ENCODE measurements around the gene NAT8L.
A peak's percentile ranks its signal among the peaks of the same experiment; 100 is the strongest.
"Not testable (repeated sequence)": the region's sequence is repeated elsewhere in the genome, so short reads cannot be mapped to it uniquely, and the experiment has no call there.

Gene NAT8L

DNA sequence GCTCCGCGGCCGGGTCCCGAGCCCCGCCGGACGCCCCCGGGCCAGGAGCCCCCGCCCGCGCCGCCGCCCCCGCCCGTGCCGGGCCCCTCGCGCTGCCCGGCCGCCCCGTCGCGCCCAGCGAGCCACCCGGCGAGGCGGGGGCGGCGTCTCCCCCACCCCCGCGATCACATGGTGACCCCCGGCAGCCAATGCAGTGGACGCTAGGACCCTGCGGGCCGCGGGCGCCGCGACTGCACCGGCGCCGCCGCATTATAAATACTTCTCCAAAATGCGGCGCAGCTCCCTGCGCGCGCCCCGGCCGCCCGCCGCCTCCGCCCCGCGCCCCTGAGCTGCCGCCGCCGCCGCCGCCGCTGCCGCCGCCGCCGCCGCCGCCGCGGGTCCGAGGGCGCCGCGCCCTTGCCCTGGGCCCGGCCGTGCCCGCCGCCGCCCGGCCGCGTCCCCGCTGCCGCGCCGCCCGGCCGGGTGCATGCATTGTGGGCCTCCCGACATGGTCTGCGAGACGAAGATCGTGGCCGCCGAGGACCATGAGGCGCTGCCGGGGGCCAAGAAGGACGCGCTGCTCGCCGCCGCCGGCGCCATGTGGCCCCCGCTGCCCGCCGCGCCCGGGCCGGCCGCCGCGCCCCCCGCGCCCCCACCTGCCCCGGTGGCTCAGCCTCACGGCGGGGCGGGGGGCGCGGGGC lies at the start of gene NAT8L:
TSS of gene NAT8L (plus strand) at position 282 of the 680 bp plus-strand sequence. CDS start at position 467, 185 bp downstream.
- H3K27me3 ChIP-seq (ENCODE audit: insufficient read depth, low read length), result no peaks in the 10 kb centered on the region

GRCh38 chr4:2009651-2010233 lies 49.4 kb upstream of the NAT8L start:
- H3K9me3 ChIP-seq (ENCODE audit: low read length), result no peaks in the 10 kb centered on the region
- peaks cover 20% of the 10 kb centered on the region for H3K36me3 ChIP-seq (ENCODE audit: insufficient read depth, low read length)
- H3K27me3 ChIP-seq (ENCODE audit: insufficient read depth, low read length), result no peaks in the 10 kb centered on the region
- H3K4me3 ChIP-seq (ENCODE audit: low read length), result peak overlapping the region; percentile 88
- peaks cover 8% of the 10 kb centered on the region for H3K4me1 ChIP-seq (ENCODE audit: insufficient read depth, low read length)
- peak overlapping the region; percentile 86 for H2AFZ ChIP-seq (ENCODE audit: low read depth, low read length)

More for the DNA sequence above, at the start of gene NAT8L:
- peaks cover 26% of the 10 kb centered on the region for H3K4me1 ChIP-seq (ENCODE audit: insufficient read depth, low read length)
- H3K36me3 ChIP-seq (ENCODE audit: insufficient read depth, low read length), result peaks cover 29% of the 10 kb centered on the region
- H3K9me3 ChIP-seq (ENCODE audit: low read length), result no peaks in the 10 kb centered on the region
- no peak within 1 kb of the TSS for H2AFZ ChIP-seq (ENCODE audit: low read depth, low read length)
- H3K4me3 ChIP-seq (ENCODE audit: low read length), result peak within 1 kb of the TSS; percentile 73

- Histone ChIP-seq H3K36me3 (ENCODE audit: insufficient read depth, low read length) (peaks cover 4% of the 10 kb centered on the region), H3K9me3 (ENCODE audit: low read length) (no peaks in the 10 kb centered on the region), H3K27me3 (ENCODE audit: insufficient read depth, low read length) (no peaks in the 10 kb centered on the region), H3K4me1 (ENCODE audit: insufficient read depth, low read length) (peaks cover 8% of the 10 kb centered on the region), H2AFZ (ENCODE audit: low read depth, low read length) (no peak overlapping the region), H3K4me3 (ENCODE audit: low read length) (no peak overlapping the region)
Measured at GRCh38 chr4:2011583-2011982, 47.5 kb upstream of the NAT8L start.

GRCh38 chr4:2015008-2015407 lies 44.1 kb upstream of the NAT8L start:
- Histone ChIP-seq H3K4me1 (ENCODE audit: insufficient read depth, low read length) (no peaks in the 10 kb centered on the region), H3K4me3 (ENCODE audit: low read length) (no peak overlapping the region), H3K9me3 (ENCODE audit: low read length) (peaks cover 3% of the 10 kb centered on the region), H3K27me3 (ENCODE audit: insufficient read depth, low read length) (no peaks in the 10 kb centered on the region), H3K36me3 (ENCODE audit: insufficient read depth, low read length) (no peaks in the 10 kb centered on the region), H2AFZ (ENCODE audit: low read depth, low read length) (no peak overlapping the region)

DNA sequence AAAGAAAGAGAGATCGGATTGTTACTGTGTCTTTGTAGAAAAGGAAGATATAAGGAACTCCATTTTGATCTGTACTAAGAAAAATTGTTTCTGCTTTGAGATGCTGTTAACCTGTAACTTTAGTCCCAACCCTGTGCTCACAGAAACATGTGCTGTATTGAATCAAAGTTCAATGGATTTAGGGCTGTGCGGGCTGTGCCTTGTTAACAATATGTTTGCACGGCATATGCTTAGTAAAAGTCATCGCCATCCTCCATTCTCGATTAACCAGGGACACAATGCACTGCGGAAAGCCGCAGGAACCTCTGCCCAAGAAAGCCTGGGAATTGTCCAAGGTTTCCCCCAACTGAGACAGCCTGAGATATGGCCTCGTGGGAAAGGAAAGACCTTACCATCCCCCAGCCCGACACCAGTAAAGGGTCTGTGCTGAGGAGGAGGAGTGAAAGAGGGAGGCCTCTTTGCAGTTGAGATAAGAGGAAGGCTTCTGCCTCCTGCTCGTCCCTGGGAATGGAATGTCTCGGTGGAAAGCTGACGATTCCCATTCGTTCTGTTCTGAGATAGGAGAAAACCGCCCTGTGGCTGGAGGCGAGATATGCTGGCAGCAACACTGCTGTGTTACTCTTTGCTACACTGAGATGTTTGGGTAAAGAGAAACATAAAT lies 37.6 kb upstream of the NAT8L start:
- H3K27me3 ChIP-seq (ENCODE audit: insufficient read depth, low read length); H3K4me3 ChIP-seq (ENCODE audit: low read length); H3K4me1 ChIP-seq (ENCODE audit: insufficient read depth, low read length); H2AFZ ChIP-seq (ENCODE audit: low read depth, low read length); H3K36me3 ChIP-seq (ENCODE audit: insufficient read depth, low read length): not testable (repeated sequence)
- H3K9me3 ChIP-seq (ENCODE audit: low read length), result peaks cover 15% of the 10 kb centered on the region

GRCh38 chr4:2024683-2025082 lies 34.4 kb upstream of the NAT8L start:
- H3K36me3 ChIP-seq (ENCODE audit: insufficient read depth, low read length), result no peaks in the 10 kb centered on the region
- no peaks in the 10 kb centered on the region for H3K27me3 ChIP-seq (ENCODE audit: insufficient read depth, low read length)
- H2AFZ ChIP-seq (ENCODE audit: low read depth, low read length), result no peak overlapping the region
- H3K9me3 ChIP-seq (ENCODE audit: low read length), result peaks cover 14% of the 10 kb centered on the region
- H3K4me3 ChIP-seq (ENCODE audit: low read length), result no peak overlapping the region
- H3K4me1 ChIP-seq (ENCODE audit: insufficient read depth, low read length), result no peaks in the 10 kb centered on the region

- no peaks in the 10 kb centered on the region for H3K36me3 ChIP-seq (ENCODE audit: insufficient read depth, low read length)
- H3K4me1 ChIP-seq (ENCODE audit: insufficient read depth, low read length), result no peaks in the 10 kb centered on the region
- peaks cover 14% of the 10 kb centered on the region for H3K9me3 ChIP-seq (ENCODE audit: low read length)
- no peak overlapping the region for H3K4me3 ChIP-seq (ENCODE audit: low read length)
- H2AFZ ChIP-seq (ENCODE audit: low read depth, low read length), result no peak overlapping the region
- no peaks in the 10 kb centered on the region for H3K27me3 ChIP-seq (ENCODE audit: insufficient read depth, low read length)
Measured at GRCh38 chr4:2025817-2026216, 33.3 kb upstream of the NAT8L start.

DNA sequence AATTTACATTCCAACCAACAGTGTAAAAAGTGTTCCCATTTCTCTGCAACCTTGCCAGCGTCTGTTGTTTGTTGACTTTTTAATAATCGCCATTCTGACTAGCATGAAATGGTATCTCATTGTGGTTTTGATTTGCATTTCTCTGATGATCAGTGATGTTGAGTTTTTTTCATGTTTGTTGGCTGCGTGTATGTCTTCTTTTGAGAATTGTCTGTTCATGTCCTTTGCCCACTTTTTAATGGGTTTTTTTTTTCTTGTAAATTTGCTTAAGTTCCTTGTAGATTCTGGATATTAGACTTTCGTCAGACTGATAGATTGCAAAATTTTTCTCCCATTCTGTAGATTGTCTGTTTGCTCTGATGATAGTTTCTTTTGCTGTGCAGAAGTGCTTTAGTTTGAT lies 32.0 kb upstream of the NAT8L start:
- not testable (repeated sequence) for H3K36me3 ChIP-seq (ENCODE audit: insufficient read depth, low read length); H3K27me3 ChIP-seq (ENCODE audit: insufficient read depth, low read length); H2AFZ ChIP-seq (ENCODE audit: low read depth, low read length); H3K4me1 ChIP-seq (ENCODE audit: insufficient read depth, low read length); H3K4me3 ChIP-seq (ENCODE audit: low read length)
- peaks cover 14% of the 10 kb centered on the region for H3K9me3 ChIP-seq (ENCODE audit: low read length)

DNA sequence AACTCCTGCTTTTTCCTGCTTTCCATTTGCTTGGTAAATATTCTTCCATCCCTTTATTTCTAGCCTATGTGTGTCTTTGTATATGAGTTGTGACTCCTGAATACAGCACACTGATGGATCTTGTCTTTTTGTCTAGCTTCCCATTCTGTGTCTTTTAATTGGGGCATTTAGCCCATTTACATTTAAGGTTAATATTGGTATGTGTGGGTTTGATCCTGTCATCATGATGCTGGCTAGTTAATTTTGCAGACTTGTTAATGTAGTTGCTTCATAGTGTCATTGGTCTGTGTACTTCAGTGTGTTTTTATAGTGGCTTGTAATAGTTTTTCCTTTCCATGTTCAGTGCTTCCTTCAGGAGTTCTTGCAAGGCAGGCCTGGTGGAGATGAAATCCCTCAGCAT lies 28.0 kb upstream of the NAT8L start:
- not testable (repeated sequence) for H3K9me3 ChIP-seq (ENCODE audit: low read length); H3K4me3 ChIP-seq (ENCODE audit: low read length); H3K27me3 ChIP-seq (ENCODE audit: insufficient read depth, low read length); H3K36me3 ChIP-seq (ENCODE audit: insufficient read depth, low read length); H3K4me1 ChIP-seq (ENCODE audit: insufficient read depth, low read length); H2AFZ ChIP-seq (ENCODE audit: low read depth, low read length)

- no peak overlapping the region for H3K4me3 ChIP-seq (ENCODE audit: low read length)
- peaks cover 2% of the 10 kb centered on the region for H3K9me3 ChIP-seq (ENCODE audit: low read length)
- no peaks in the 10 kb centered on the region for H3K36me3 ChIP-seq (ENCODE audit: insufficient read depth, low read length)
- no peaks in the 10 kb centered on the region for H3K4me1 ChIP-seq (ENCODE audit: insufficient read depth, low read length)
- H2AFZ ChIP-seq (ENCODE audit: low read depth, low read length), result no peak overlapping the region
- peaks cover 4% of the 10 kb centered on the region for H3K27me3 ChIP-seq (ENCODE audit: insufficient read depth, low read length)
Measured at GRCh38 chr4:2036327-2036726, 22.8 kb upstream of the NAT8L start.

- no peaks in the 10 kb centered on the region for H3K4me1 ChIP-seq (ENCODE audit: insufficient read depth, low read length)
- peaks cover 4% of the 10 kb centered on the region for H3K27me3 ChIP-seq (ENCODE audit: insufficient read depth, low read length)
- no peaks in the 10 kb centered on the region for H3K36me3 ChIP-seq (ENCODE audit: insufficient read depth, low read length)
- H2AFZ ChIP-seq (ENCODE audit: low read depth, low read length), result no peak overlapping the region
- peaks cover 2% of the 10 kb centered on the region for H3K9me3 ChIP-seq (ENCODE audit: low read length)
- H3K4me3 ChIP-seq (ENCODE audit: low read length), result no peak overlapping the region
Measured at GRCh38 chr4:2036866-2037265, 22.3 kb upstream of the NAT8L start.

- Histone ChIP-seq H3K4me3 (ENCODE audit: low read length) (peak overlapping the region; percentile 52), H3K4me1 (ENCODE audit: insufficient read depth, low read length) (peaks cover 7% of the 10 kb centered on the region), H3K27me3 (ENCODE audit: insufficient read depth, low read length) (peaks cover 4% of the 10 kb centered on the region), H3K9me3 (ENCODE audit: low read length) (peaks cover 7% of the 10 kb centered on the region), H2AFZ (ENCODE audit: low read depth, low read length) (no peak overlapping the region), H3K36me3 (ENCODE audit: insufficient read depth, low read length) (peaks cover 3% of the 10 kb centered on the region)
Measured at GRCh38 chr4:2040391-2041238, 18.5 kb upstream of the NAT8L start.

All from neuron (in vitro differentiated cells).